HG03175 (cell line): ENCODE measurements around the gene NPR2.
A peak's percentile ranks its signal among the peaks of the same experiment; 100 is the strongest.

Experiments
- ATAC-seq: cut with Tn5 transposase; IDR thresholded peaks from one replicate; pipeline ENCODE4 v1.9.1; 2021; ENCODE audit warnings: mild to moderate bottlenecking, moderate library complexity; ENCODE audit not compliant: unreplicated experiment

The NPR2 gene

GRCh38 chr9:35798658-35799374, 7.4 kb downstream of the NPR2 start:
- ATAC-seq, result no peak

- ATAC-seq, result no peak
These were observed 9.1 kb downstream of the NPR2 start for GRCh38 chr9:35800530-35800929.

GRCh38 chr9:35801328-35802128, 10.1 kb downstream of the NPR2 start:
- ATAC-seq, result no peak

GRCh38 chr9:35806101-35806500, 14.7 kb downstream of the NPR2 start:
- ATAC-seq, result no peak

GRCh38 chr9:35808433-35808832, 17.0 kb downstream of the NPR2 start:
- ATAC-seq, result no peak

- no peak for ATAC-seq
These were observed 18.7 kb downstream of the NPR2 start for GRCh38 chr9:35810122-35810521.

- no peak for ATAC-seq
These were observed 20.1 kb downstream of the NPR2 start for GRCh38 chr9:35811381-35812024.

GRCh38 chr9:35812025-35812602, 20.7 kb downstream of the NPR2 start, which contains the start of gene SPAG8:
Gene SPAG8, minus strand, starts transcription at chr9:35812262. Its CDS starts 115 bp downstream, at chr9:35812147.
- peak; percentile 70 for ATAC-seq

GRCh38 chr9:35813434-35814105, 22.2 kb downstream of the NPR2 start:
- no peak for ATAC-seq

- peak; percentile 25 for ATAC-seq
These were observed 22.9 kb downstream of the NPR2 start for GRCh38 chr9:35814106-35814840.

- ATAC-seq, result peak; percentile 77
These were observed 23.6 kb downstream of the NPR2 start, which contains the start of gene HINT2 for GRCh38 chr9:35814841-35815543. Gene HINT2, minus strand, starts transcription at chr9:35815042. Its CDS starts 63 bp downstream, at chr9:35814979.

- no peak for ATAC-seq
These were observed 25.3 kb downstream of the NPR2 start for GRCh38 chr9:35816708-35817107.

GRCh38 chr9:35818341-35818740, 26.9 kb downstream of the NPR2 start:
- ATAC-seq, result no peak

GRCh38 chr9:35820076-35820475, 28.7 kb downstream of the NPR2 start:
- ATAC-seq, result no peak

- no peak for ATAC-seq
These were observed 31.5 kb downstream of the NPR2 start for GRCh38 chr9:35822926-35823325.

GRCh38 chr9:35826071-35826701, 34.8 kb downstream of the NPR2 start:
- ATAC-seq, result peak; percentile 59

- ATAC-seq, result no peak
These were observed 36.1 kb downstream of the NPR2 start for GRCh38 chr9:35827486-35827885.

- ATAC-seq, result no peak
These were observed 37.3 kb downstream of the NPR2 start, which contains the start of gene FAM221B for GRCh38 chr9:35828716-35829083. Gene FAM221B, minus strand, starts transcription at chr9:35828732. Its CDS starts 2,571 bp downstream, at chr9:35826161.
